HepG2 (cell line): ENCODE results near the gene LOC128125822.

ENCODE experiments used
- DBP ChIP-seq: sonication (generic); formaldehyde crosslinking; IDR thresholded peaks from 2 replicates; pipeline ENCODE4 v1.4.0; 2020; ENCODE audit warnings: missing genetic modification reagents; ENCODE audit errors: not compliant biosample characterization
- GATAD2A ChIP-seq: IDR thresholded peaks from 2 replicates; pipeline ENCODE4 v1.6.1; 2016
- IRF1 ChIP-seq: sonication (generic); formaldehyde crosslinking; IDR thresholded peaks from 2 replicates; pipeline ENCODE4 v1.4.0; 2020; ENCODE audit warnings: low read depth, mild to moderate bottlenecking, missing genetic modification reagents
- KDM1A ChIP-seq: IDR thresholded peaks from 2 replicates; pipeline ENCODE4 v1.6.1; 2016; ENCODE audit warnings: missing compliant biosample characterization
- MAFK ChIP-seq, 2 experiments: IDR thresholded peaks in 1 of 2; conservative IDR thresholded peaks in 1 of 2; 2 replicates each; pipeline ENCODE4 v1.6.1; 2011; ENCODE audit warnings: improper control_type of control experiment in 2 of 2, low read length in 2 of 2
- MAZ ChIP-seq, 2 experiments: sonication (generic) in 1 of 2; formaldehyde crosslinking in 1 of 2; IDR thresholded peaks; 2 replicates each; pipeline versions ENCODE4 v1.5.0 to v1.6.1; 2012 to 2020; ENCODE audit warnings: low read depth in 2 of 2, mild to moderate bottlenecking in 2 of 2, borderline replicate concordance in 1 of 2, improper control_type of control experiment in 1 of 2, low read length in 1 of 2, missing genetic modification reagents in 1 of 2, moderate library complexity in 1 of 2
- MTERF4 ChIP-seq: sonication (generic); formaldehyde crosslinking; IDR thresholded peaks from 2 replicates; pipeline ENCODE4 v1.8.0; 2023; ENCODE audit warnings: mild to moderate bottlenecking, missing genetic modification reagents
- PRDM10 ChIP-seq: sonication (generic); formaldehyde crosslinking; IDR thresholded peaks from 2 replicates; pipeline ENCODE4 v1.4.0; 2020; ENCODE audit warnings: low read depth, missing genetic modification reagents
- SIX1 ChIP-seq: sonication (generic); formaldehyde crosslinking; IDR thresholded peaks from 2 replicates; pipeline ENCODE4 v1.4.0; 2020; ENCODE audit warnings: missing genetic modification reagents, borderline replicate concordance
- THAP9 ChIP-seq: sonication (generic); formaldehyde crosslinking; IDR thresholded peaks from 2 replicates; pipeline ENCODE4; 2020; ENCODE audit warnings: missing genetic modification reagents, mild to moderate bottlenecking, borderline replicate concordance
- ZBTB38 ChIP-seq: sonication (generic); formaldehyde crosslinking; IDR thresholded peaks from 2 replicates; pipeline ENCODE4 v1.5.1; 2020; ENCODE audit warnings: mild to moderate bottlenecking, missing genetic modification reagents
- ZNF274 ChIP-seq: sonication (generic); formaldehyde crosslinking; IDR thresholded peaks from 2 replicates; pipeline ENCODE4 v1.5.1; 2020; ENCODE audit warnings: mild to moderate bottlenecking, missing genetic modification reagents
- ZNF30 ChIP-seq: sonication (generic); formaldehyde crosslinking; IDR thresholded peaks from 2 replicates; pipeline ENCODE4 v1.5.0; 2020; ENCODE audit warnings: mild to moderate bottlenecking, missing genetic modification reagents
- ZNF414 ChIP-seq: sonication (generic); formaldehyde crosslinking; IDR thresholded peaks from 2 replicates; pipeline ENCODE4 v1.5.0; 2020; ENCODE audit warnings: missing genetic modification reagents
- ZNF441 ChIP-seq: sonication (generic); formaldehyde crosslinking; IDR thresholded peaks from 2 replicates; pipeline ENCODE4 v1.7.0; 2021; ENCODE audit warnings: missing genetic modification reagents, borderline replicate concordance
- ZNF501 ChIP-seq: sonication (generic); formaldehyde crosslinking; IDR thresholded peaks from 2 replicates; pipeline ENCODE4 v1.5.1; 2020; ENCODE audit warnings: mild to moderate bottlenecking, moderate library complexity, missing genetic modification reagents
- ZNF616 ChIP-seq: sonication (generic); formaldehyde crosslinking; IDR thresholded peaks from 2 replicates; pipeline ENCODE4 v1.5.0; 2020; ENCODE audit warnings: low read depth, mild to moderate bottlenecking, missing genetic modification reagents

LOC128125822 gene

GRCh38 chr6:63527658-63528514, 44.4 kb upstream of the LOC128125822 start (continued):
- no peak for TF ChIP-seq THAP9
- TF ChIP-seq PRDM10 (CRISPR knock-in tag) = peak; percentile 68; the same call in 1 of the 2 replicates
- peak in 1 of 2 experiments; percentile 0; a peak in 1 of 4 replicates for TF ChIP-seq MAFK (conservative IDR thresholded peaks at IDR 0.05 in 1 of 2, IDR thresholded peaks at IDR 0.05 in 1 of 2; ENCODE audit: low read length in 2 of 2)
- TF ChIP-seq ZNF274 (CRISPR knock-in tag) = no peak
- no peak for TF ChIP-seq IRF1 (CRISPR knock-in tag)
- TF ChIP-seq MTERF4 (CRISPR knock-in tag) = no peak; the same call in 1 of the 2 replicates
- TF ChIP-seq ZNF616 (CRISPR knock-in tag) = no peak
- TF ChIP-seq ZNF501 (CRISPR knock-in tag) = peak; percentile 59; the same call in 1 of the 2 replicates
- TF ChIP-seq KDM1A (CRISPR knock-in tag) = peak; percentile 93
- peak; percentile 85; the same call in 1 of the 2 replicates for TF ChIP-seq SIX1 (CRISPR knock-in tag)
- no peak for TF ChIP-seq ZNF30
- no peak for TF ChIP-seq ZBTB38 (CRISPR knock-in tag)
- peak; percentile 50; the same call in 1 of the 2 replicates for TF ChIP-seq ZNF441 (CRISPR knock-in tag)
- peak; percentile 84; the same call in 1 of the 2 replicates for TF ChIP-seq ZNF414 (CRISPR knock-in tag)
- TF ChIP-seq MAZ (IDR thresholded peaks at IDR 0.05; ENCODE audit: borderline replicate concordance, low read depth, low read length) = no peak
- no peak for TF ChIP-seq MAZ (CRISPR knock-in tag; IDR thresholded peaks at IDR 0.05; ENCODE audit: low read depth)
- peak; percentile 46 for TF ChIP-seq DBP (CRISPR knock-in tag)
- TF ChIP-seq GATAD2A (CRISPR knock-in tag) = peak; percentile 99
